ENCODE data around the gene BBLN.
"Not testable (repeated sequence)": the region's sequence is repeated elsewhere in the genome, so short reads cannot be mapped to it uniquely, and the experiment has no call there.

The BBLN gene, protein sequence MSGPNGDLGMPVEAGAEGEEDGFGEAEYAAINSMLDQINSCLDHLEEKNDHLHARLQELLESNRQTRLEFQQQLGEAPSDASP

DNA sequence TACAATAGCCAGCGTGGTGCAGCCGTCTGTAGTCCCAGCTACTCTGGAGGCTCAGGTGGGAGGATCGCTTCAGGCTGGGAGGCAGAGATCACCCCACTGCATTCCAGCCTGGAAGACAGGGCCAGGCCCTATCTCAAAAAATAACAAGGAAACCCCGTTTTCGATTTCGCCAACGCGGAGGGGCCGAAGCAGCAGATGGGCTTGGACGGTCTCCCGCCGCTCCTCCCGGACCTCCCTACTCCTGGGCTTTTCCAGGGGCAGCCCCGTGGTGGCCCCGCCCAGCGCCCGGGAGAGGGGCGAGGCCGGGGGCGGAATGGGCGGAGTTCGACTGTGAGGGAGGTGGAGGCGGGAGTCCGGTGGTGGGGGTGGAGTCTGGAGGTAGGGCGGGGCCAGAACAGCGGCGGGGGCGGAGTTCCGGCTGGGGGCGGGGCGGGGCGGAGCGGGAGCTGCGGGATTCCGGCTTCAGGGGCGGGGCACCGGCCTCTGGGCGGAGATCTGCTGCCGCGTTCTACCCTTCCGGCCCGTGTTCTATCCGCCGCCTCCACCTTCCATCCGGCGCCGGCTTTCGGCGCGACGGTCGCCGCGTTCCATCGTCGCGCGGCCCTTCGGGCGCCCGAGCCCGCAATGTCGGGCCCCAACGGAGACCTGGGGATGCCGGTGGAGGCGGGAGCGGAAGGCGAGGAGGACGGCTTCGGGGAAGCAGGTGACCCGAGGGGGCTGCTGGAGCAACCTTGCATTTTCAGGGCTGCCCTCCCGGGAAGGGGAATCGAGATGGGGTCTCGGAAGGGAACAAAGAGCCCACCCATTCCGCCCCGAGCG is at the start of gene BBLN:
BBLN (plus strand) TSS at position 482 of the 819 bp plus-strand sequence; CDS start at position 625, 143 bp downstream.
- peak; percentile 90 for DNase-seq

DNA sequence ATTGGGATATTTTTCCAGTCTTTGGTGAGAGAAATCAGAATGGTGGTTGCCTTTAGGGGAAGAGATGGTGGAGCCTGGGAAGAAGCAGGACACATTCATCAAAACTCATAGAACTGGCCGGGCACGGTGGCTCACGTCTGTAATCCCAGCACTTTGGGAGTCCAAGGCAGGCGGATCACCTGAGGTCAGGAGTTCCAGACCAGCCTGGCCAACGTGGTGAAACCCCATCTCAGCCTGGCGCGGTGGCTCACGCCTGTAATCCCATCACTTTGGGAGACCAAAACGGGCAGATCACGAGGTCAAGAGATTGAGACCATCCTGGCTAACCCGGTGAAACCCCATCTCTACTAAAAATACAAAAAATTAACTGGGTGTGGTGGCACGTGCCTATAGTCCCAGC is 48.3 kb upstream of the BBLN start:
- DNase-seq, result not testable (repeated sequence)

DNA sequence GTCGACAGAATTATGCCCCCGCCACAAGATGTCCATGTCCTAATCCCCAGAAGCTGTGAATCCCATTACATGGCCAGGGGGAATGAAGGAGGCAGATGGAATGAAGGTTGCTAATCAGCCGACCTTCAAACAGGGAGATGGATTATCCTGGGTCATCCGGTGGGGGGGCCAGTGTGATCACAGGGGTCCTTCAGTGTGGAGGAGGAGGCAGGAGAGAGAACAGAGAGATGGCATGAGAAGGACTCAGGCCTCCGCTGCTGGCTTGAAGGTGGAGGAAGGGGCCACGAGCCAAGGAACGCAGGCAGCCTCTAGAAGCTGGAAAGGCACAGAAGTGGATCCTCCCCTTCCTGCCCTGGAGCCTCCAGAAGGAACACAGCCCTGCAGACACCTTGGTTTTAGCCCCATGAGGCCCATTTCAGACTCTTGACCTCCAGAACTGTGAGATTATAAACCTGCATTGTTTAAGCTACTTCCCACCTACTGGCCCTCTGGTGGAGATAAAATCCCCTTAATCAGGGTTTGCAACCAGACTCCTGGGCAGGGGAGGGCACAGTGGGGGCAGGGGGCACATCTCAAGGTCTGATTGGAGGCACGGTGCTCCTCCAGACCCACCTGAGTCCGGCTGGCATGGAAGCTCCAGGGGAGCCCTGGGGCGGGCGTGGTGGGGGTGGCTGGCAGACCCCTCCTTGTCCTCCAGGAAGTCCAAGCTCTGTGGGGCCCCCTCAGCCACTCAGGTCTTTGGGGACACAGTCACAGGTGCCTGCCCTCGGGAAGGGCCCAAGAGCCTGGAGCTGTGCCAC is 46.3 kb upstream of the BBLN start:
- DNase-seq, result no peak

DNA sequence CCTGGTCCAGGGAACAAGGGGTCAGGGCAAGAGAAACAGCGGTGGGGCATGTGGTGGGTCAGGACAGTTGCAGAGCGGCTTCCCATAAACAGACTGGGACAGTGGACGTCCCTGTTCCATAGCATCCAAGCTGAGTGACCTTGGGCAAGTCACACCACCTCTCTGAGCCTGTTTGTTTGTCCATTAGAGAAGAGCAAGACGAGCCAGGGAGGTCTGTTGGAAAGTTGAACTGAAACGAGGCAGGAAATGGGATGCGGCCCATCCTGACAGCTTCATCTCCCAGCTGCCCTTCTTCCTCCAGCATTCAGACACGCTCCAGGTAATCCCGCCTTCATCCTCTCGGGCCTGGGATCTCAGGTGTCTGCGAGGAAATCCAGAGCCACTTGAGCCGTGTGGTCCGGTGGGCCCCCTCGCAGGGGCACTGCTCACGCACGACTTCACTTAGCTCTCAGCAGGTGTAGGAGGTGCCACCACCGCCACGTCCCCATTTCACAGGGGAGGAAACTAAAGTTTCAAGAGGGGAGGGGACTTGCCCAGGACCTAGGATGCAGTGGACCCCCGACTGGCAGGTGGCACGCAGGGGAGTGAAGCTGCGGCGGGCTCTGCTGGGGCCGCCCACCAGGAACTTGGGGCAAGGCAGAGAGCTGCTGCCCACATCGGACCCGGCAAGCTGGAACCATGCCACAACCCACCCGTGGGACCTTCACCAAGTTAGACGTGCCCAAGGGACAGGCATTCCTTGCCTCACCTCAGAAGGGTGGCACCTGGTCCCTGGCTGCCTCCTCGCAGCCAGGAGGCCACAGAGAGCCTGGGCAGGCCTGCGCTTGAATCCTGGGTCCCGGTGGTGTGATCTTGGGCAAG is 45.5 kb upstream of the BBLN start:
- DNase-seq, result no peak

DNA sequence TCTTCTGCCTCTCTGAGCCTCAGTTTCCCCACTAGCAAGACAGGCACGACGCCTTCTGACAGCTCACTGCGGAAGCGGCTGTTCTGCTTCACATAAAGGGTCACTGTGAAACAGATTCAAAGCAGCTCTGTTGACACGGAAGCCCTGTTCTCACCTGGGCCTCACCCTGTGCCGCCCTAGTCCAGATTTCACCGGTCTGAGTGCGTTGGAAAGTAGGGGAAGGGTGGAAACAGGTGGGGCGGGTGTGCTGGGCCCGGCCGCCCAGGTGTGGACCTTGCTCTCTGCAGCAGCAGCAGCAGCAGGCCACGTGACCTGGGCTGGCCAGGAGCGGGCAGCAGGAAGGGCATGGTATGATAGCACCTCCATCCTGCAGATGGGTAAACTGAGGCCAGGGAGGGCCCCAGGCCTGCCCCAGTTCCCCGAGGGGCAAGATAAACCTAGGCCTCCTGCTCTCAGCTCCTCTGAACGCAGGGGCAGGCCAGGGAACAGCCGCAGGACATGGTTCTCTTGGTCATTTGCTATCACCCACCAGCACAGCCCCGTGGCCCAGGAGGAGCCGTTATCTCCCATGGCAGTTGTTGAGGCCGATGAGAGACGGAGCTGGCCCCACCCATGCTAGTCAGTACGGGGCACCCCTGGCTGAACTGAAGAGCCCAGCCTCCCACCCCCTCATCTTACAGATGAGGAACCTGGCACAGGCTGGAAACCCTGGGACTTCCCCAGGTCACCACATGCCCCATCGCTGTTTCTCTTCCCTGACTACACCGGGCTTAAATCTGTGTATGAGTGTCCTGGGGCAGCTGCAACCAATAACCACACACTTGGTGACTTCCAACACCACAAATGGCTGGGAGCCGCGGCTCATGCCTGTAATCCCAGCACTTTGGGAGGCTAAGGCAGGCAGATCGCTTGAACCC is 44.6 kb upstream of the BBLN start:
- no peak for DNase-seq

DNA sequence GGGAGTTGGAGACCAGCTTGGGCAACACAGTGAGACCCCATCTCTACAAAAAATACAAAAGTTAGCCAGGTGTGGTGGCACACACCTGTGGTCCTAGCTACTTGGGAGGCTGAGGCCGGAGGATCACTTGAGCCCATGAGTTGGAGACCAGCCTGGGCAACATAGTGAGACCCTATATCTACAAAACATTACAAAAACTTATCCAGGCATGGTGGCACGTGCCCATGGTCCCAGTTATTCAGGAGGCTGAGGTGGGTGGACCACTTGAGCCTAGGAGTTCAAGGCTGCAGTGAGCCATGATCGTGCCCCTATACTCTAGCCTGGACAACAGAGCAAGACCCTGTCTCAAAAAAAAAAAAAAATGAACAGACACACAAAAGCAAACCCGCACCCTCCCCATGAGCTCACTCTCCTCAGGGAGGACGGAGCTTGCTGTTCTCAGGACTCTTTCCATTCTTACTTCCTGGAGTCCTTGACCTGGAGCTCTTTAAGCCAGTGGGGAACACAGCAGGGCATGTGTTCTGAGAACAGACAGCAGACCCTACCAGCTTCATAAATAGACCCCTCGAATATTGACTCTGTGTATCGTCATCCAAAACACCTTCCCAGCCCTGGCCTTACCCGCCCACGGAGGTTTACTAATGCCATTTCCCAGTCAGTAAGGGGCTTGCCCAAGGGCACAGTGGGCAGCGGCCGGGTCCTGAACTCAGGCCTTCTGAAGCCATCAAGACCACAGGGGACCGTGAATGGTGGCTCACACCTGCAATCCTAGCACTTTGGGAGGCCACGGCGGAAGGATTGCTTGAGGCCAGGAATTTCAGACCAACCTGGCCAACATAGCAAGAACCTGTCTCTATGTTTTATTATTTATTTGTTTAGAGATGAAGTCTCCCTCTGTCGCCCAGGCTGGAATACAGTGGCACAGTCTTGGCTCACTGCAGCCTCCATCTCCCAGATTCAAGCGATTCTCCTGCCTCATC is 43.7 kb upstream of the BBLN start:
- DNase-seq, result no peak

DNA sequence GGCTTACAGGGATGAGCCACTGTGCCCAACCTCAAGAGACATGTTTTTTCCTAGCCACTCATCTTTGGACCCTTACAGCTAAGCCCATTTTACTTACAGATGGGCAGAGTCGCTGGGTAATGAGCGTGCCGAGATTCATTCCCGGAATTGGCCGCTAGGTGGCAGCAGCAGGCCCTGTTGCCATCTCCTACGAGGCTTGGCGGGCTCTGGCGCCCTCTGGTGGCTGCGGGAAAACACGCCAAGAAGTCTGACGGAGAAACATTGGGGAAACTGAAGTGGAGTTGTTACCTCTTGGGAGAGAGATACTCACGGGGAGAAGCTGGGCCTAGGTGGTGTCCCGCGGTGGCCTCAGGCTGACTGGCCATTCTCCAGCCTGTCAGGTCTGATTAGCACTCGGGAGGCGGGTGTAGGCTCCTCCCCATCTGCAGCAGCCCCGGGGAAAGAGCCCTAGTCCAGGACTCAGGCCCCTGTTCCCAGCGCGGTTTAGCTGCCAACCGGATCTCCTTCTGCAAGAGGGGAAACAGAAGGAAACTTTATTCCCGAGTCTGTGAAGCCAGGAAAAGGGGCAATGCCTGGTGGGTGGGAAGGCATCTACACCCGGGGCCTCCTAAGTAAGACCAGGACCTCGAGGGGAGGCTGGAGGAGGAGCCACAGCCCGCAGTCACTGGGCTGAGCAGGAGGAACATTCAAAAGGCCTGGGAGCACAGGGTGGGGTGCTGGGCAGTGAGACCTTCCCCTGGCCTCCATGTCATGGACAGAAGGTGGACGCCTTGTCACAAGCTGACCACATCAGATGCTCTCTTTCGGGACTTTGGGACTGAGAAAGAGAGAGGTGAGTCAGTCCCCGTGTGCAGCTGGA is 42.2 kb upstream of the BBLN start:
- DNase-seq, result peak; percentile 78

DNA sequence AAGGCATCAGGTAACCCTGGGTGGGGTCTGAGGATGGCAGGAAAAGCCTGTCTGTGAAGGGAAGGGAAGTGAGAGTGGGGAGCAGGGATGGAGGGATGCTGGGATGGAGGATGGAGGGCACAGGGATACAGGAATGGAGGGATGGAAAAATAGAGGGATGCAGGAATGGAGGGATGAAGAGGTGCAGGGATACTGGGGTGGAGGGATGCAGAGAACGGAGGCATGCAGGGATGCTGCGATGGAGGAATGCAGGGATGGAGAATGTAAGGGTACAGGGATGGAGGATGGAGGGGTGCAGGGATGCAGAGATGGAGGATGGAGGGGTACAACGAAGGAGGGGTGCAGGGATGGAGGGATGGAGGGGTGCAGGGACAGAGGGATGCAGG is 41.6 kb upstream of the BBLN start:
- DNase-seq, result no peak

DNA sequence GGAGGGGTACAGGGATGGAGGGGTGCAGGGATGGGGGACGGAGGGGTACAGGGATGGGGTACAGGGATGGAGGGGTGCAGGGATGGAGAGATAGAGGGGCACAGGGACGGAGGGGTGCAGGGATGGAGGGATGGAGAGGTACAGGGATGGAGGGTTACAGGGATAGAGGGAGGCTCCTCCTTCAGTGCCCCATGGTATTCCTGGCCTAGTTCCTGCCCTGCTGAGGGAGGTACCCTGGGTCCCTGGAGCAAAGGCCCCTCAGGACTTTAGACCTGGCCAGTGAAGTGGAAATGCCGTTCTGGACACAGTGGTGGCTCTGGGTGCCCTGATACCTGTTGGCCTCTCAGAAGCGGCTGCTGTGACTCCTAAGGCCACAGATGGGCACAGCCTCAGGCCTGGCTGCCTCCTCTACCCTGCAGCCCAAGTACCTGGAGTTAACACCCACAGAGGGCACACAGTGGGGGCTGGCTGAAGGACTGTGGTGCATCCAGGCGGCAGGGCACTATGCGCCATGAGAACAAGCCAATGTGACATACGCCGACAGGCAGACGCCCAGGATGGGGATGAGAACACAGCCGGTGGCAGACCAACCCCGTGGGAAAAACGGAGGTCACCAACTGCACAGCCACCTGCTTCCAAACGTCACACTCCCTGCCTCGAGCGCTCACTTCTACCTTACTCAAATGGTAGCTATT is 40.9 kb upstream of the BBLN start:
- DNase-seq, result no peak

DNA sequence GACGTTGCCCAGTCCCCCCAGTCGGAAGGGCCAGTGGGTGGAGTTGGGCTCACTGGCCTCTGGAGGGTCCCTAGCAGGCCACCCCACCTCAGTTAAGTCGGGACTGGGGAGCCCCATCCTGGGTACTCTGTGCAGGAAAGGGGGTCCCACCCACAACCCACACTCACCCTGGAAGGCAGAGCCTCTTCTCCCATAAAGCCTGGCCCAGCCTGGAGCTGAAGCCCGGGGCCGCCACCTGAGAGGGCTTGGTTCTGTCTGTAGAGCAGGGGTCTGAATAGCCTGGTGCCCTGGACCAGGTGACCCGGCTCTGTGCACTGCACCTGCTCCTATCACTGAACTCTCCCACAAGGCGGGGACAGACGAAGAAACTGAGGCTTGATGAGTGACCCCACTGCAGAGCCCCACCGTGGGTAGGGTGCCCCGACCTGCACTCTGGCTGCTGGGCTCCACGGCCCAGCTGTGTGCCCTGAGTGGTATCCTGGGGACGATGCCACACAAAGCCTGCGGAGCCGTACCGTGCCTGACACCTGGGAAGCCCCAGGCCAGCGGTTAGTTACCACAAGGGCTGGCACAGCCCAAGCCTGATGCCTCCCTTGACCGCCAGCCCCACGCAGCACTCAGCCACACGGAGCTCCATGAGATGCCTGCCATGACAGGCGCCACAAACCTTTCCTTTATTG is 39.9 kb upstream of the BBLN start:
- no peak for DNase-seq

DNA sequence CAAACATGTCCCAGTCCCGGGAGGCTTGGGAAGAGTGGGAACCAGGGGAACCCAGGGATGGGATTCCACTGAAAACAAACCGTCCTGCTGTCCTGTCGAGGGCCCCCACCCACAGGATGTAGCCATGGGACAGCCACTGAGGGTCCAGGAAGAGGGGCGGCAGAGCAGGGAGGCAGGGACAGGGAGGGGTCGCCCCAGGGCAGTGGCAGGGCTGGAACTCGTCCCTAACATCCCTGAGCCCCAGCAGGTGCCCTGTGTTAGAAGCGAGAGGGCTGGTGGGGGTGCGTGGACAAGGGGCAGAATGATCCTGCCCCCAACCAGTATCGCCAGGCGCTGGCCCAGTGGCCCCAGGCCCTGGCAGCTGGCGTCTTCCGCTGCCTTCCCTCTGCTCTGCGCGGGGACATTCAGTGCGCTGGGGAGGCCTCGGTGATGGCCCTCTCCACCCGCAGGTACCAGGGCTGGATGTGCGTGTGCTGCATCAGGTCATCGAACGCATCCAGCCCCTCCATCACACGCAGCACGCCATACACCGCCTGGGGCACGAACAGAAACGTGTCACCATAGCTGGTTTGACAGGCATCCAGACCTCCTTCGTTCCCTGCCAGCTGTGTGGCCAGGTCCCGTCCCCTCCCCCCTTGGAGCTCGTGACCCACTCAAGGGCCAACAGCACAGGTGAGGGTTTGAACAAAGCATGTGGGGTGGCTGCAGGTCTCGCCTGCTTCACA is 39.2 kb upstream of the BBLN start:
- no peak for DNase-seq

DNA sequence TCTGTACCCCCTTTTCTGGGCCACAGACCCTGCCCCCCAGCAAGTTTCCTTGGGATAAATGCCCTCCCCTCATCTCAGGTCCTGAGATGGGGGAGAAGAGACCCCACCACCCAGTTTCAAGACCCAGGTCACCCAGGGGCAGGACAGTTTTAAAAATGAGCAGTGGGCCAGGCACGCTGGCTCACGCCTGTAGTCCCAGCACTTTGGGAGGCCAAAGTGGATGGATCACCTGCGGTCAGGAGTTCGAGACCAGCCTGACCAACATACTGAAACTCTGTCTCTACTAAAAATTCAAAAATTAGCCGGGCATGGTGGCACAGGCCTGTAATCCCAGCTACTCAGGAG is 38.6 kb upstream of the BBLN start:
- no peak for DNase-seq

DNA sequence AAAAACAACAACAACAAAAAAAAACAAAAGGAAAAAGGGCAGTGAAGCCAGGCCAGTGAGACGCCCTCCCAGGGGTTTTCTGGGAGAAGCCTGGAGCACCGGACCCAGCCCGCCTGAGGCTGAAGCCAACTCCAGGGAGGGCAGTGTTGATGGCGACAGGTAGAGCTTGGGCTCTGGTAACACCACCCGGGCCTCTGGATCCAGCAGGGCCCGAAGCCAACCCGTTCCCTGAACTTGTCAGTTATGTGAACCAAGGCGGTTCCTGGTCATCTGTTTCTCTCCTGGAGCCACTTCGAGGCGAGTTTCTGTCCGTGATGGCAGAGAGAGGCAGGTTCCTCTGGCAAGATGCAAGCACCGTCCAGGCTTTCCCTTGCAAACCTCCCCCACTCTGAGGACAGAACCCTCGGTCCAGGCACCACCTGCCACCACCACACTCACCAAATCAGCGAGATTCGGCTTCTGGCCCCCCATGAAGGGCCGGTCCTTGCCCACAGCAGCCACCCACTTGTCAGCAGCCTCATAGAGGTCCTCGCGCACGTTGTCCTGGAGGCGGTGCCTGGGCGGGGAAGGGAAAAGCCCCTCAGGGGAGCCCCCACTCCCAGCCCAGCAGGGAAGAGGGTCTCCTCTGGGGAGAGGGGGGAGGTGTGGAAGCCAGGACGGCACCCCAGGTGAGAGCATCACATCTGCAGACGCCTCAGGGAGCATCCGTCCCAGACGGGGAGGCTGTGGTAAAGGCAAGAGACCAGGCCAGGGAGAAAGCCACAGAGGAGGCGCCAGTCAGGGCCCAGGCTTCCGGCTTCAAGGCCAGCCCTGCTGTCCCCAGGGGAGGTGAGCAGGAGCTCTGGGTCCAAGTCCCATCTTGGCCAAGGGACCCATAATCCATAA is 37.9 kb upstream of the BBLN start:
- DNase-seq, result no peak

DNA sequence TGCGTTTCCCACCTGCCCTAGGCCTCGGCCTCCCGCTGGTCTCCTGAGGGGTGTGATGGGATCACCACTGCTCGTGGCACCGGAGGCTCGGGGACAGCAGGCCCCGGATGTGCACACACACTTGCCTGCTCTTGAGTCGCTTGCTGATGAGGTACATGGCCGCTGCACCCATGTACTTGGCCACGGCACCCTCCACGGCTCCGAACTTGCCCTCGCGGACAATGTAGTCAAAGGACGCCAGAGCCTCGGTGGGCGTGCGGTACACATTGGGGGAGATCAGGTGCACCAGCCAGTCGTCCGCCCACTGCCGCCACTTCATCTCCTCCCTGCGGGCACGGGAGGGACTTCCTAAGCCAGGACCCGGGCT is 37.3 kb upstream of the BBLN start:
- no peak for DNase-seq

DNA sequence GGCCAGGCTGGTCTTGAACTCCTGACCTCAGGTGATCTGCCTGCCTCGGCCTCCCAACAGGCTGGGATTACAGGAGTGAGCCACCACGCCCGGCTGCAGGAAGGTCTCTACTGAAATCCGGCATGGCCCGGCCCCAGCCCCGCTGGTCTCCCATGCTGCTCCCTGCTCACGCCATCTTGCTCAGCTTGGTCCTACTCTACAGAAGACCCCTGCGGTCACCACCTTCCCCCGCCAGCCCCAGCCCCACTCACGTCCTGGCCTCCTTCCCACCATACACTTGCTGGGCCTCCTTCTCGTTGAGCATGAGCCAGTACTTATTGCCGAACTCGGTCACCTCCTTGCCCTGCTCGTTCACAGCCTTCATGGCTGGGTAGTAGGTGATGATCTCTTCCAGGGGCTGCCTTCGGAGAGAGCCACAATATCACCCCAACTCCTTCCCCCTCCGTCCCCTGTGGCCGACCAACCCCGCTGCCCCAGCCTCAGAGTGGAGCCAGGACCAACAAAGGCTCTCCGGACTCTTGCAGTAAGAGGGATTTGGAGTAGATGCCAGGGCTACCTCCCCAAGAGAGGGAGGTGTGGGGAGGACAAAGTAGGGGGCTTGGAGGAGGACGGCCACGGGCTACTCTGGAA is 36.5 kb upstream of the BBLN start:
- DNase-seq, result no peak

DNA sequence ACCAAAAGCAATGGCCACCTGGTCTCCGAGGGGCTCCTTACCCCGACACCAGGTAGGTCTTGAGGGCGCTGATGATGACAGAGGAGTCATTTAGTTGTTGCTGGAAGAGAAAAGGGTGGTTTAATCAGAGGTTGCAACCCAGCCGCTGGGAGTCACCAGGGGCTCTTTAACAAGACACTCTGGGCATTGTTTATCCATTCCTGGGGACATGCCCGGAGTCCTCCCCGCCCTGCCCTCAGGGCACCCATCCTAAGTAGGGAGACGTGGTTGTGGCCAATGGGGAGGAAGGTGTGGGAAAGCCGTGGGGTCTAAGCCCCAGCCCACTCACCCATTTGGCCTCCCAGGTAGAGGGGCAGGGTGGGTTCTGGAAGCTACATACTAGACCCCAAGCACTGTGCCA is 35.6 kb upstream of the BBLN start:
- DNase-seq, result no peak
